ENCODE data around the gene TBL1X. TPM values are rescaled to one million over a fixed set of nuclear protein-coding genes. Genes with fewer than 3 reads are reported as not detected.

TBL1X gene
- total and polyA plus RNA-seq, 2 of the 8 experiments (the other 6 are each of a cell fraction or from before 2014, with no cell fraction given), result 13.3 to 25.6 TPM

DNA sequence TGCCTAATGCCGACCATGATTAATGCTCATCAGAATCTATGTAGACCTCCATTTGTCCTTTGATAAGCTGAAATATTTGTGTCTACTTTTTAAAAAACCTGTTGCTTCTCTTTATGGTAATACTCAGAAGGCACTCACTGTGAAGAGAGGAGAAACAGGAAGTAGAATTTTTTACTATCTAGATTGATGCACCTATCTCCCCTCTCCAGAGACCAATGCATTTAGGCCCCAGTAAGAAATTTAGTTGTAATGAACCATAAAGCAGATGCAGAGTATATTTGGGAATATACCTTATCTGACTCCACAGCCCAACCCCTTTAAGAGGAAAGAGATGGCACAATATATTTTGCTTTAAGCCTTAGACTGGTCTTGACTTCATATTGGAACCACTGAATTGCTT lies 11.1 kb downstream of the TBL1X start:
- Histone ChIP-seq H3K27me3 (replicated peaks in 1 of 4; ENCODE audit: control insufficient read depth in 3 of 4, extremely low read depth in 1 of 4, insufficient read depth in 3 of 4, low read length in 3 of 4) (no peaks in the 10 kb centered on the region), H2AFZ (ENCODE audit: low read length) (no peak overlapping the region), H3K23ac (ENCODE audit: insufficient read length) (no peak overlapping the region), H3K56ac (replicated peaks; ENCODE audit: insufficient read length, low read depth, low read length) (no peak overlapping the region), H3K79me1 (ENCODE audit: low read depth, low read length) (no peaks in the 10 kb centered on the region; the same call in 1 of the 2 replicates), H3K14ac (ENCODE audit: insufficient read length) (no peak overlapping the region), H3K9ac (replicated peaks in 1 of 4; ENCODE audit: extremely low read depth in 1 of 4, low read depth in 3 of 4, low read length in 3 of 4) (no peak overlapping the region), H4K5ac (ENCODE audit: insufficient read length, low read depth, low read length) (no peak overlapping the region), H3K27ac (ENCODE audit: low read depth, low read length) (no peak overlapping the region), H2BK15ac (ENCODE audit: low read length) (no peak overlapping the region), H3K79me2 (ENCODE audit: control insufficient read depth in 1 of 2, insufficient read depth in 2 of 2, low read length in 2 of 2) (peaks cover 0 to 72% of the 10 kb centered on the region in 2 experiments; a peak in 2 of 4 replicates), H4K20me1 (replicated peaks in 1 of 2; ENCODE audit: control insufficient read depth in 1 of 2, insufficient read depth in 2 of 2, low read length in 2 of 2) (peaks cover 0 to 3% of the 10 kb centered on the region in 2 experiments), H3K23me2 (ENCODE audit: low read depth, low read length) (no peaks in the 10 kb centered on the region), H2BK12ac (ENCODE audit: low read depth, low read length) (no peak overlapping the region), H3K4me1 (replicated peaks in 1 of 4; ENCODE audit: control insufficient read depth in 3 of 4, insufficient read depth in 4 of 4, low read length in 3 of 4) (no peaks in the 10 kb centered on the region; a peak in 1 of 7 replicates), H4K8ac (ENCODE audit: extremely low read depth, insufficient read depth, low read length) (no peak overlapping the region), H3K4me2 (ENCODE audit: insufficient read depth in 1 of 2, low read depth in 2 of 2, low read length in 2 of 2) (no peak overlapping the region), H3K9me3 (ENCODE audit: insufficient read depth in 2 of 2, low read depth in 1 of 2, low read length in 1 of 2) (no peaks in the 10 kb centered on the region), H2AK5ac (ENCODE audit: low read depth, low read length) (no peak overlapping the region), H3K36me3 (ENCODE audit: control insufficient read depth in 2 of 4, insufficient read depth in 4 of 4, low read length in 3 of 4) (no peaks in the 10 kb centered on the region), H3K4me3 (ENCODE audit: extremely low read depth in 1 of 4, insufficient read depth in 2 of 4, low read depth in 3 of 4, low read length in 4 of 4) (no peak overlapping the region), H2BK20ac (ENCODE audit: low read length) (no peak overlapping the region), H2BK120ac (replicated peaks; ENCODE audit: low read depth, low read length) (no peak overlapping the region), H4K91ac (replicated peaks; ENCODE audit: insufficient read length, low read length) (no peak overlapping the region), H3K4ac (replicated peaks; ENCODE audit: insufficient read length, low read depth, low read length) (no peak overlapping the region), H2BK5ac (ENCODE audit: low read depth, low read length) (no peak overlapping the region), H3K18ac (ENCODE audit: extremely low read depth, low read length) (no peak overlapping the region)
- CTCF ChIA-PET (ENCODE audit: partially characterized antibody), result interaction anchor here (0.6 kb wide), 1 partner anchor 241 kb away, joined by 3 read pairs; no protein-coding TSS in a partner anchor
- WGBS, 2 experiments (ENCODE audit: extremely low coverage in 1 of 2, insufficient coverage in 1 of 2, insufficient read length in 1 of 2, insufficient replicate concordance in 2 of 2, low coverage in 1 of 2, low lambda C conversion rate in 2 of 2, missing lambda C conversion rate in 1 of 2), result 100% methylated on average over 1 of the region's 1 CpG; no CpG with 5 or more reads in 1 of the 2 experiments
- POLR2A ChIA-PET (ENCODE audit: partially characterized antibody), result no interaction called here
- DNase-seq (ENCODE audit: low read depth in 1 of 2, low spot score in 2 of 2) (no peak), FAIRE-seq (no peak)
- TF ChIP-seq JUN (IDR thresholded peaks at IDR 0.05; ENCODE audit: low read depth, low read length) (no peak), TAF7 (optimal IDR thresholded peaks at IDR 0.05; ENCODE audit: borderline replicate concordance, low read depth, low read length) (no peak), TEAD4 (IDR thresholded peaks at IDR 0.05; ENCODE audit: low read depth, low read length) (no peak), RAD21 (IDR thresholded peaks at IDR 0.05 in 1 of 2, conservative IDR thresholded peaks at IDR 0.05 in 1 of 2; ENCODE audit: low read depth in 2 of 2, low read length in 2 of 2) (no peak)
- TF ChIP-seq, protein P1, sequence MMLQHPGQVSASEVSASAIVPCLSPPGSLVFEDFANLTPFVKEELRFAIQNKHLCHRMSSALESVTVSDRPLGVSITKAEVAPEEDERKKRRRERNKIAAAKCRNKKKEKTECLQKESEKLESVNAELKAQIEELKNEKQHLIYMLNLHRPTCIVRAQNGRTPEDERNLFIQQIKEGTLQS (IDR thresholded peaks at IDR 0.05; ENCODE audit: insufficient read depth, low read depth, low read length), result no peak

All from H1 (cell line).